Activated CD4-positive, alpha-beta T cell treated with anti-CD3 and anti-CD28 coated beads, Interleukin-2, amount 50 U/mL, for 4 hours (primary cell): ENCODE measurements around the gene MYO5B.

Experiments used
- DNase-seq, 2 experiments: peaks; one replicate each; pipeline ENCODE4 v3.0.0-alpha.2; 2020

The MYO5B gene

DNA sequence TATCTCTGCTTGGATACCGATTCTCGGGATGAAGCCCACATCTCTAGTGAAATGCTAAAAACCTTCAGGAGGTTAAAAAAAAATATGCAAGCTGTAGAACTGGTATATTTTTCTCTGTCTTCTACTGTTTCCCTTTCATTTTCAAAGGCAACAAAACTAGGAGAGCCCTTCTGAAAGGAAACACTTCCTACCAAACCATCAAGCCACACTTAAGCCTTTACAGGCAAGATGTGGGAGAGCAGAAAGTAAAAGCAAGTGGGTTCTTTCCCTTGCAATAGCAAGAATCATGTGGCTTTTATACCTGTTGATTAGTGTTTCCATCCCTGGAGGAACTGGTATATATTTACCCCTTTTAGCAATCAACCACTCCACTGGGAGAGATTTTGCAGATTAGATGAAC is 233.7 kb downstream of the MYO5B start:
- DNase-seq: no peak

DNA sequence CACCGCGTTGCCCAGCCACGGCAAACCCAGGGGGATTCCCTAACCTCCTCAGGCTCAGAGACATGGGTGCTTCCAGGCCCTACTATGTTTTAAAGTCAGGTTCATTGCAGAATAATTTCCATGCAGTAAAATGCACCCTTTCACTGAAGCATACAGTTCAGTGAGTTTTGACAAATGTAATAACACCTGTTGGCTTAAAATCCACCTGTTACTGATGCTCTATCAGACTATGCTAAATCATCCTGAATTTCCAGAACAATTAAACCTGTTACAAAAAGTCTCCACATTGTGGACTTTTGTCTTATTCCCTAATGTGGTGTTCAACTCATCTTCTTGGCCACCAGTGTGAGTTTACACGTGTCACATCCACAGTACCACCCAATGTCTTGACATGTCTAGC is 234.6 kb downstream of the MYO5B start:
- DNase-seq: no peak

DNA sequence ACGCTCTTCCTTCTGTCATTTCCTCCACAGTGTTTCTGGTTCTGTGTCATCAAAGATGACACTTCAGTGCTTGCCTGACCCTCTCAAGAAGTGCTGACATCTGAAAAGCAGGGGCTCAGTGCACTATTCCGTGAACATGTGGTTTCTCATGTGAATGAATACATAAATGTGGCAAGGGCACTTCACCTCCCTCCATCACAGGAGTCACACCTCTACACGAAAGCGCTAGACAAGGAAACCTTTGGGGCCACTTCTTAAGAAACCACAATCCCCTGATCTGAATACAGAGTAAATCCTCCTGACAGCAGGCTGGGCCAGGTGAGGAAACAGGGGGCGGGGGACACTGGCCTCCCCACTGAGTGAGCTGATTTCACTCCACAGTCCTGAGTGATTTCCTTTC is 235.8 kb downstream of the MYO5B start:
- DNase-seq: no peak

DNA sequence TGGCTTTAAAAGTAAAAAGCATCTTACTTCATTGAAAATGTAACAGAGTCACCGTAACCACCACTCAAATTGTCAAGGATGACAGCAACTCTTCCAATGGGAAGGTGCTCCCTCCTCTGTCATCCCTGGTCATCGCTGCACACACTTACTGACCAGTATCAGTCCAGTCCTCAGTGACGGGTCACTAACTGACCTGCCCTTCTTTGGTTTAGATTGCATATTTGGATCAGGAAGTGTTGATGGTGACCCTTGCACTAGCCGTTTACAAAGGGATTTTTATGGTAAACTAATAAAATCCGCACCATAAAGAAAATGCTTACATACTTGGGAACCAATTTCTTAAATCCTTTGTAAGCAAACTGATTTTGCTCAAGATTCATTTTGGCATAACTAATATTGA is 239.7 kb downstream of the MYO5B start:
- DNase-seq: no peak

DNA sequence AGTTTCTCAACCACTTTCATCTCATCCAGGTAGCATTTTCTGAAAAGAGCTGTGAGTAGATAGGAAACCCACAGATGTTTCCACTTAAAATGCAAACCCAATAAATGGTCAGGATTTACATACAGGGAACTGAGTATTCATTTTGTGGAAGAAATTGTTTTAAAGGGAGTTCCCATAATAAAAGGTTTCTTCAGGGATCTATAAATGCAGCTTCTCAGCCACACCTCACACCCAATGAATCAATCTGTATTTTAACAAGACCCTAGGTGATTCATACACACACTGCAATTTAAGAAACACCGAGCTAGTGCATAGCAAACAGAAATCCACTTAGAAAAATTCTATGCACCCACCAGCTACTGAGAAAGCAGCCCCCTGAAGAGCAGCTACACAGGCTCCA is 241.6 kb downstream of the MYO5B start:
- no peak for DNase-seq

DNA sequence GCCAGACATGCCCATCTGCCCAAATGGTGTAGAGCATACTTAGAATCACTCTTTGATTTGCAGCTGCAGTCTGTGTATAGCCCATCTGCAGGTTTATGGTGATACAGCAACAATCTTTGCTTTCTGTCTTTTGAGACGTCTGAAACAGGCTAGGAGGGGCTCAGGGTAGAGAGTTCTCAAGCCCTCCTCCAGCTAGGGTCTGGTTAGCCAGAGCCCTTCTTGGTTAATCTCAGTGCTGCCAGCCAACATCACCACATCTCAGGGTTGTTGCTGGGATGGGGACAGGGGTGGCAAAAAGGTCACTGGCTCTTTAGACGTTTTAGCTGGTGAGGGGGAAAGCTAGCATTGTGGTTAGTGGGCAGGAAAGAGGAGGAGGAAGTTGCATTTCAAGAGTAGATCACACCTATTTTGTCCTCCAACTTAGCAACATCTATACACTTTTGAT is 245.0 kb downstream of the MYO5B start:
- DNase-seq: no peak

DNA sequence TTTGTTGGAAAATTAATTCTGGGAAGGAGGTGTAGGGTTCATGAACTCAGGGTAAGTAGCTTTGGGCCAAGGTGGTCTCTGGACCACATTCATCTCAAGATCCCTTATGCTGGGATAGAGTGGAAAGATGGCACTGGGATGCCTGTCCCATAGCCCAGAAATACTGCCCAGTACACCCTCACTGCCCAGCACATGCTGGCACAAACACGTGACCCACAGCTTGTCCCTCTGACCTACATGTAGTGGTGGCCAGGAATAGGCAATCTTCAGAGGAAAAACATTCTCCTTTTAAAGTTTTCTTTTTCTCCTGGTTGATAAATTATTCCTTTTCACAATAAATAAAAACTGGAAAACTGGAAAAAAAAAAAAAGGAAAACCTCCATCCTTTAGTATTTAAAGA is 246.0 kb downstream of the MYO5B start:
- DNase-seq: no peak

DNA sequence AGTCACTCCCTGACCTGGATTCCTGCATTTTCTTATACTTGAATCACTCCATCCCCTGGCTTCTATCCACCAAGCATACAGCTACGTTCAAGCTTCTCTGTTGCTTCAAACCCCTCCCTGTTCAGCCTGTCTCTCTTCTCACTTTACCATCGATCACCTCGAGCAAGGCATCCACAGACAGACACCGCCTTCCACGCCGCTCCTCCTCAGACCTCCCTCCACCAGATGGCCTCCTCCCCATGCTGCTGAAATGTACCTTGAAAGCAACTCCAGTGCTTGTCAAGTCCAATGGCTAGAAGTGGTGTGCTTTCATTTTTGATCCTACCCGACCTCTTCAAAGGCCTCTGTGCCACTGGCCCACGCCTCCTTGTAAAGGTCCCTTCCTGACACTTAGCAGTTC is 250.3 kb downstream of the MYO5B start:
- DNase-seq: no peak

DNA sequence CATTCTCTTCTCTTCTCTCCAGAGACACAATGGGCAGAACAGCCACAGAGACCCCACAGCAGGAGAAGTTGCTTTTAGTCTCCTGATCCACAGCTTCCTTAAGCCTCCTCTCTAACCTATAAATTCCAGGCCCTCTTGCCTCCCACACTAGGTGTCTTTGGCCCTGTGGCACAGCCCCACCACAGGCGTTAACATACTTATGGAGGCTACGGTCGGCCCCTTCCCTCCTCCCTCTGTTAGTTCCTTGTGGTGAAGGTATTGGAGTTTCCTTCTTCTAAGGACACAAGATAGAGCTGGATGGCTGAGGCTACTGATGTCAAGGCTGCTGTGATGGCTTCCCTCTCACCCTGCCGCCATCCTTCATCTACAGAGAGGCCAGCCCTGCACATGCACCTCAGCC is 258.1 kb downstream of the MYO5B start:
- DNase-seq: no peak

DNA sequence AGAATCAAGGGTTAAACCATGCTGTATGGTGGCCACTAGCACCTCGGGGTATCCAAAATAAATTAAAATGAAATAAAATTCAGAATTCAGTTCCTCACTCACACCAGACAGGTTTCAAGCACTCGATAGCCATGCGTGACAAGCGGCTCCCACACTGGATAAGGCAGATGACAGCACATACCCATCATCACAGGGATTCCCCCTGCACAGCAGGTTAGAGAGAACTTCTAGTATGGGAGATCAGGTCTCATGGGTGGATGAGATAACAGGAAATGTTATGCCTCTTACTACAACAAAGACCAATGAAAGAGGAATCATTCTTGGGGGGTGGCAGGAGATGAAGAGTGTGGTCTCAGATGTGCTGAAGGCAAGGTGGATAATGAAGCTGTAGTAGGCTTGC is 259.7 kb downstream of the MYO5B start:
- no peak for DNase-seq

DNA sequence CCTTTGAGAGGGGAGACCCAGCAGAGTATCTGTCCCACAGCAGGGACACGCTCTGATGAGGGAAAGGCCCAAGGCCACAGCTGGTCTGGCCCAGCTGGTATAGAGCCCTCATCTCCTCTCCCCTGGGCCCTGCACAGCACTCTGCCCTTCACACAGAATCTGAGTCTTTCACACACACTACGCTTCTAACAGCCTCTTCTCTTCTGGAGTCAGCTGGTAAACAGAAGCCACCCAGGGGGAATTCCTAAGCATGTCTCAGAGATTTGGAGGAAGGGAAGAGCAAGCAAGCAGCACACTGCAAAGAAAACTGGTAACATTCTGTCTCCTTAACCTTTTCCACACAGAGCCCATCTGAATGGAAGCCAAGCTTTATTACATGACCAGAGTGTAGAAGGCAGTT is 260.5 kb downstream of the MYO5B start:
- no peak for DNase-seq

DNA sequence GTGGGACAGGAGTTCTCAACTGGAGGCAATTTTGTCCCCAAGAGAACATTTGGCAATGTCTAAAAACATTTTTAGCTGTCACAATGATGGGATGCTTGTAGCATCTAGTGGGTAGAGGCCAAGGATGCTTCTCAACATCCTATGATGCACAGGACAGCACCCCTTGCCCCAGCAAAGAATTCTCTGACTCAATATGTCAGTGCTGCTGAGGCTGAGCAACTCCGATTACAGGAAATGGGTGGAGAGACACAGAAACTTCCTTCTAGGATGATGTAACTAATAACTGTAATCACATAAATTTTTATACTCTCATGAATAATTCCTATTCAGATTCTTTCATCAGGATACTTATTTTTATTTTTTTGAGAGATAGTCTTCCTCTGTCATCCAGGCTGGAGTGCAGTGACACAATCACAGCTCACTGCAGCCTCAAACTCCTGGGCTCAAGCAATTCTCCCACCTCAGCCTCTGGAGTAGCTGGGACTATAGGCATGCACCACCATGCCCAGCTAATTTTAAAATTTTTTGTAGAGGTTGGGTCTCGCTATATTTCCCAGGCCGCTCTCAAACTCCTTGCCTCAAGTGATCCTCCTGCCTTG is 261.3 kb downstream of the MYO5B start:
- no peak for DNase-seq

DNA sequence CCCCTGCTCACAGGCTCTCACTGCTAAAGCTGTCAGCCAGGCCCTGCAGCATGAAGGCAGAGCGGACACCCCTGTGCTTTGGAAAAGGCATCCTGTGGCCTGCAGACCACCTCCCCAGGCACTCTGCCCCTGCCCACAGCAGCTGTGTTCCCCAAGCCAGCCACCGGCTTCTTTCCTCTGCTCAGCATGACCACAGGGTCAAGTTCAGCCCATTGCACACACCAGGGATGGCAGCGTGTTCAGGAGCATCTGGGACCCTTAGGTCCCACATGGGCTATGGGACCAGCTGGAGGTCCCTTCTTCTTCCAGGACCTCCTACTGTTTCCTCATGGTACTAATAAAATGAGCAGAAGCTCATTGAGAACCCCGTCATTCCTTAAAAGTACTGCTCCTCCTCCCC is 263.2 kb downstream of the MYO5B start:
- no peak for DNase-seq

DNA sequence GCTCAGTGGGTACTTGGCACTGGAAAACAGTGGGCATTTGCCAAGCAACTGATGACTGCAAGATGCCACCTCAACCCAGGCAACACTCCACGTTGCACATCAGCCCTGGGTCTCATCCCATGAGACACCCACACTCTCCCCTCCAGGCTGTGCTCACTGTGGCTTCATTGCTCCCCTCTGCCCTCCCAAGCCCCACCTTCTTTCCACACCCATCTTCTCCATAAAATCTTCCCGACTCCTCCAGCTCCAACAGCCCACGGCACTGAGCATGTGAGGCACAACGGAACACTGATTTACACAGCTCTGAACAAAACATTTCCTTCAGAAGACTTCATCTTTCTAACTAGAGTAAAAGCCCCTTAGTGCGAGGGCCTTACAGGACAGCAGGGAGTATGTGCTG is 263.8 kb downstream of the MYO5B start:
- DNase-seq: no peak

DNA sequence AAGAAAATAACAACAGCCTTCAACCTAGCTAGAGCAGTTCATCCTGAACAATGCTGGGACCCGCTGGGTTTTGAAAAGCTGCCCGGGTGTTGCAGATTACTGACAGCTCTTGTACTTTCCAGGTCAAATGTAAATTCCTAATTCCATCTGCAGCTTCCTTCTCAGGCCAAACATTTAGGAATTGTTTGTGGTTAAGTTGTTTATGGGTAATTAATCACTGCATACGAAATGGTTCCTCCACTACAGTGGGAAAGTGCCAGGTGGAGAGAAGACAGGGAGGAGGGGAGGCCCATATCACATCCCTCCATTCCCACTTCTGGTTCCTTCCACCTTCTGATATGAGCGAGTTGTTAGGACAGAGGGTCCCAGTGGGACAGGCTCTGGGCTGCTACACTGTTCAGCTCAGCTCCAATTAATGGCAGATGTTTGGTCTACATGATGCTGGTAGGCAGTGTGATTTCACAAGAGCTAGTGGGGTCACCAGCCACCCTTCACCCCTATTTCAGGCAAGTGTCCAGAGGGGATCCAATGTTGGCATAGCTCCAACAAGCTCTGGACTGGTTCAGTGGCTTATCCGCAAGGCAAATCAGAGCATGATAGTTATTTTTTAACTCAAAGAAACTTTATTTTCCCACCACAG is 268.7 kb downstream of the MYO5B start:
- DNase-seq: no peak

DNA sequence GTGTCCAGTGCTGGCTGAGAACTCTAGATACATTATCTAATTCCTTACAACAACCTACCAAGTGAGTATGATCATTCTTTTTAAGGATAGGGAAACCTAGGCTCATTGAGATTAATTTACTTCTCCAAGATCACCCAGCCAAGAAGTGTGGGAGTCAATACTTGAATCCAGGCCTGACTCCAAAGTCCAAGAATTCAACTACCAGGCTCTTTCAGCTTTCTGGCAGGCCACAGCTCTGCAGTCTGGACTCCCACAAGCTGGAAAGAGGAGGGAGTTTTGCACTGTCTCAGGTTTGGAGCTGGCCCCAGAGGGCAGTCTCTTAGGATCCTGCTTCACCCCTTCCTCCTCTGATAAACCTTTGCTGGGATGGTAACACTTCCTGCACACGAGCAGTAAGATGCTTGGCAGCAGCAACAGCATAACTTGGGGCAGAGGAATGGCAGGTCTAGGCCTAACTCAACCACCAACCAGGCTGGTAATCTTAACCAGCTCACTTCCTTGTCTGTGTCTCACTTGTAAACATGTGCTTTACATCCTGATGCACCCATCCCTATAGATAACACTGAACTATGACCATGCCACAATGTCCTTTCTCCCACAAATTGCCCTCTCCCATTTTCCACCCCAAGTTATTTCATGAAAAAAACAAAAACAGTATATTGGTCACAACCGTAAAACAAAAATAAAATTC is 270.5 kb downstream of the MYO5B start:
- no peak for DNase-seq

DNA sequence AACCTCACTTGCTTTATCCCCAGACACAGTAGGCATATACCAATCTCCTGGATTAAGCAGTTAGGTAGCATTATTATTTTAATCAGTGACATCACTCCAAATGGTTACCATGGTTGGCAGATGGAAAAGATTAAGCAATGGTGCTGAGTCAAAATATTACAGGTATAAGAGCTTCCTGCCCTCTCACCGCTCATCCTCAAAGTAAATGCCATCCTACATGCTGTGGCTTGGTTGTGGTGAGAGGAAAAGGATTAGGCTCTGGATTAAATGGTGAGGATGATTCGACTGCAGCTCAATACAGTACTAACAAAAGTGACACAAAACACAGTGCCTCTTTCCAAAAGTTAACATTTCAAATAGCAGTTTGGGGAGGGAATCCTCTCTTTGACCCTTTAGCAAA is 272.7 kb downstream of the MYO5B start:
- DNase-seq: no peak

DNA sequence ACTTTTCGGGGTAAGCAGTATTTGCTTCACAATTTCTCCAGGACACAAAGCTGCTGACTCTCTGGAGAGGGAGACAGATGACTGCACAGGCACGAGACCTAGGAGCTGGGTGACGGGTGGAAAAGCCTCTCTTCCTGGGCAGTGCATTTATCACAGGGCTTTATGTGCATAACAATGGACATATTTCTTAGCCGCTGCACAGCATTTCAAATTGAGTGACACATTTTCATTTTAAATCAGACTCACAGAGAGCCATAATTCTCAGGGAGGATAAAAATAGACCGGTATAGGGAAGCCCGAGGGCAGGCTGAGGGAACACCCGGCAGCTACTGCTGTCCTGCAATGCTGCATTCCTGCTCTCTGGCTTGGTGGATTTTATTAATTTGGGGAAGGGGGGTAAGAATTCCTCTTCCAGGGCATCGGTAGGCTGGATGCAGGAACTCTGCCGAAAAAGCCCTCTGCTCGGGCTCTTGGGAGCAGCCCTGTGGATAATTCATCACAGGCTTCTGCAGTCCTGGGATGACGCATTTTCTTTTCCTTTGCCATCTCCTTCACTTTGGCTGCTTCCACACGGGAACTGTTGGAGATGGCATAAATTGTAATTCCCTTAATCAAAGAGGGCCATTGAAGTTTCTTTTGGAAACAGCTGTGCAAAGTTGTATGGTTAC is 273.5 kb downstream of the MYO5B start:
- no peak for DNase-seq

DNA sequence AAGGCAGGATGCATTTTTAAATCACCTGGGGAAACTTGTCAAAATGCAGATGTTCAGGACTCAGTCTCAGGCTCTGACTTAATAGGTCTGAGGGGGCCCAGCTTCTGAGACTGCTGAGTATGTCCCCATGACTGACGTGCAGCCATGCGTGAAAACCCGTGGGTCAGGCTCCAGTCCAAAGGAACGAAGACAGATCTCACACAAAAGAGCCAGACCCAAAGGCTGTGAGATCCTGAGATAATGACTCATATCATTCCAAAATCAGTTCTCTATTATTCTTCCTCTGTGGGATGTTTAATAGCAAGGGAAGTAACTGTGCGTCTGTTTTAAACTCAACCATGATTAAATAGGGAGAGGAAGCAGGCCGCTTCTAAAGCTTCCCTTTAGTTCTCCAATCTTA is 274.2 kb downstream of the MYO5B start:
- DNase-seq: no peak

DNA sequence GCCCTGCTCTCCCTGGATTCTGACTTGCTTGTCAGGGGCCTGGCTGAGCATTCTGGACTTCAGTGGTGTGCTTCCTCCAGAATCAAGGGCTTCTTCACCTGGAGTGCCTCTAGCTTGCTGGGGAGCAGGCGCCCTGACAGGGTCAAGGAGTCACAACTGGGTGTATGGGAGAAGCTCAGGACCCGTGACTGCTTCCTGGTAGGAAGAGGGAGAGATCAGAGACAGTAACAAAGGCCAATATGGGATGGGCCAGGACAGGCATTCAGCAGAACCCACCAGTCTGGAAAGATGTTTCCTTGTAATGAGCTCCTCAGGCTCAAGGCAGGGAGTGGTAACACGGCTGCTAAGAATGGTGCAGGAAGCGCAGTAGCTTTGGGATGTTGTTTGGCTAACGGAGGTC is 277.2 kb downstream of the MYO5B start:
- DNase-seq: no peak

DNA sequence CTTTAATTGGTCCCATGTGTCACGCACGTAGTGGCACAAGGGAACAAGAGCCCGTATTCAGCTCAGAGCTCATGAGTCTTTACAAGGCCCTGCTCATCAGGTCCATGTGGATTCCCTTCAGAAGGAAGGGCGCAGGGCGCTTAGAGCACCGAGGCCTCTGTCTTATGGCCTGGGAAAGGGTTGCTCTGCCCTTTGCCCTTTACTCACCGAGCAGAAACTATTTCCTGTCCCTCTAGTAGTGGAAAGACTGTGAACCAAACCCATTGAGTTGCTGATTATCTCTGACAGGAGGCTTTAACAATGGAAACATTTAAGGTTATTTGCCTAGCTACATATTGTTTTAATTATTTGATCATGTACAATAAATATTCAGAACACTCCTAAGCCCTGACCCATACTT is 279.6 kb downstream of the MYO5B start:
- no peak for DNase-seq

DNA sequence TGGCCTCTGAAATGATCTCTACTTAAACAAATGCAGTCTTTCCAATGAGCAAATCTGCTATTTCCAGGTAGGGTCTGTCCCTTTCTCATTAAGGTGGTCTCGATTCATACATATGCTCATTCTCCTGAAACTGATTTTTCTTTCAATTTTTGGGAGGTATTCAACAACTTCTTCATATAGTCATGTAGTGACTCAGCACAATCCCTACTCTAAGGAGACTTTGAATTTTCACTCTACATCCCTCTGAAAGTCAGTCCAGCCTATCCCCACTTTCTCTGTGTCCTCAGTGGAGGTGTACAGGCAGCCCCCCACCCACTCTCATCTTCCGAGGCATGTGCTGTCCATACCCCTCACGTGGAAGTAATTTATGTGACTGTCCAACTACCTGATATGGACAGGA is 281.7 kb downstream of the MYO5B start:
- no peak for DNase-seq

DNA sequence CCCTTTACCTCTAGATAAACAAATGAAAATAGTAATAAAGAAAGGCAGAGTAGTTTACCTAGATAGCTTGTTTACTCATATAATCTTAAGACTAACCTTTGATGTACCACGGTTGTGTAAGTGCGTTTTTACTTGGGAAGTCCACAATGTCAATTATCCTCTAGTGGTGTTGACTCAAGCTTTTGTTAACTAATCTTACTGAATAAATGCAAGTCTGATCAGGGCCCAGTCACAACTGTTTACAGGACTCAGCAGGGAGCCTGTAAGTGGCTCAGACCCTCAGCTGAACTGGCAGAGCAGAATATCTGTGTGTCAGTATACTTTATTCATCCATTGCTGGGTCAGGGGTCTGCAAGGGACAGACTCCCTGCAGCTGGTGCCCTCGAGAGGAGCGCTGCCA is 283.5 kb downstream of the MYO5B start:
- no peak for DNase-seq

DNA sequence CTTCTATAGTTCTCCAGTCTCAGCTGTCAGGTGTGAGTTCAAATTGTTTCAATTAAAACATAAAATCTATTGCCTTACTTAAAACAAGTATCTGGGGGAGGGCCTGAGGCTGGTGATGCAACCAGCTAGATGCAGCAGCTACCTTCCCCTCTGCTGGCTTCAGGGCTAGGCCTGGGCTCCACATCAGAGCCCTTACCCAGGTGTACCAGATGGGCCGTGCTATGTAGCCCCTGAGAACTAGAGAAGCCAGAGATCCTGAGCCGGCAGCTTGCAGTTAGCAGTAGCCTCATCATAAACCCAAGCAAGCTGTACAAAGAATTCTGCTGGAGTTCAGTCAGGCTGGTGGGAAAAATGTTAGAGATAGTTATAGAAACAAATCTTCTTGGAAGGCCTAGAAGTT is 284.0 kb downstream of the MYO5B start:
- DNase-seq: no peak
